DND-41 (cell line): ENCODE results near the gene CREBBP.

ENCODE experiments used
- EZH2 ChIP-seq: IDR thresholded peaks from 3 replicates; pipeline ENCODE4 v1.6.1; 2012; ENCODE audit warnings: borderline replicate concordance, low read depth, mild to moderate bottlenecking, moderate library complexity, low read length, inconsistent platforms; ENCODE audit not compliant: severe bottlenecking
- TF ChIP-seq, protein P1 (sequence below): IDR thresholded peaks from 2 replicates; pipeline ENCODE4 v1.5.1; 2012; ENCODE audit warnings: borderline replicate concordance, low read length, moderate library complexity, mild to moderate bottlenecking; ENCODE audit not compliant: poor library complexity, severe bottlenecking; ENCODE audit errors: extremely low read depth

DNA sequence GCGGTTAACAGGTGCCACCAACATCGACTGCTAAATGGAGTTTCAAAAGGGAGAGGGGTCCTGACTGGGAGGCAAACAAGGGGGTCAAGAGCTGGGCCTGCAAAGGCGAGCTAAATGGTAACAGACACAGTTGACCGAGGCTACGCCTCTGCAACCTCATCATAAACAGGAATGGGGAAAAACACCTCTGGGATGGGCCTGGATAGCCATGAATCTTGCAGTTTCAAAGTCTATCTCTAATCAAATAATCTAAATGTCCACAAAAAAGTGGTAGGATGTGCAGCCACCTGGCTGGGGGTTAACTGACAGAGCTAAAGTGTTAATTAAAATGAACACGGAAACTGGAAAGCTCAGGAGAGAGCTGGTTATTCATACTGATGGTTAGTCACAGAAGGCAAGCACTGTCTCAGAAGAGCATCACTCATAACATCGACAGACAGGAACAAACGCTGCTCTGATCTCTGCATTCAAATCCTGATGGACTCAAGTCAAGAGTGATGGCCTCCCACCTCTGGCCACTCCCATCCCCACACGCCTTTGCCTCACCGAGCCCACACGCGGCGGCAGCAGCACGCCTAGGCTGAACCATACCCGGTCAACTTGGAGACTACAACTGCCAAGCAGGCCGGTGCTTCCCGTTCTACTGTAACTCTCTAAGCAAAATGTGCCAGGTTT is 56.3 kb downstream of the CREBBP start:
- TF ChIP-seq, protein P1, sequence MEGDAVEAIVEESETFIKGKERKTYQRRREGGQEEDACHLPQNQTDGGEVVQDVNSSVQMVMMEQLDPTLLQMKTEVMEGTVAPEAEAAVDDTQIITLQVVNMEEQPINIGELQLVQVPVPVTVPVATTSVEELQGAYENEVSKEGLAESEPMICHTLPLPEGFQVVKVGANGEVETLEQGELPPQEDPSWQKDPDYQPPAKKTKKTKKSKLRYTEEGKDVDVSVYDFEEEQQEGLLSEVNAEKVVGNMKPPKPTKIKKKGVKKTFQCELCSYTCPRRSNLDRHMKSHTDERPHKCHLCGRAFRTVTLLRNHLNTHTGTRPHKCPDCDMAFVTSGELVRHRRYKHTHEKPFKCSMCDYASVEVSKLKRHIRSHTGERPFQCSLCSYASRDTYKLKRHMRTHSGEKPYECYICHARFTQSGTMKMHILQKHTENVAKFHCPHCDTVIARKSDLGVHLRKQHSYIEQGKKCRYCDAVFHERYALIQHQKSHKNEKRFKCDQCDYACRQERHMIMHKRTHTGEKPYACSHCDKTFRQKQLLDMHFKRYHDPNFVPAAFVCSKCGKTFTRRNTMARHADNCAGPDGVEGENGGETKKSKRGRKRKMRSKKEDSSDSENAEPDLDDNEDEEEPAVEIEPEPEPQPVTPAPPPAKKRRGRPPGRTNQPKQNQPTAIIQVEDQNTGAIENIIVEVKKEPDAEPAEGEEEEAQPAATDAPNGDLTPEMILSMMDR = no peak
- no peak for TF ChIP-seq EZH2
